CD14-positive monocyte (primary cell): ENCODE results near the gene ANKRD9. TPM values are rescaled to one million over a fixed set of nuclear protein-coding genes. Genes with fewer than 3 reads are reported as not detected.
A peak's percentile ranks its signal among the peaks of the same experiment; 100 is the strongest.

Source experiments
- DNase-seq, 3 donors: peaks; one replicate each; pipeline ENCODE4 v3.0.0-alpha.2; 2011 to 2022
- H2AFZ ChIP-seq: 2 replicates; pipeline ENCODE4 v1.6.0; 2012; ENCODE audit warnings: mild to moderate bottlenecking, low read depth, low read length, inconsistent platforms; ENCODE audit not compliant: insufficient read depth, poor library complexity, severe bottlenecking
- H3K27ac ChIP-seq, 2 donors: 1 replicate in 1 of 2; 2 replicates in 1 of 2; pipeline ENCODE4 v1.5.1; 2012 to 2013; ENCODE audit warnings: low read length in 2 of 2, control low read depth in 1 of 2, inconsistent platforms in 1 of 2, low read depth in 1 of 2, mild to moderate bottlenecking in 1 of 2
- H3K27me3 ChIP-seq, 2 donors: one replicate each; pipeline versions ENCODE4 v1.6.0 to v1.6.1; 2011 to 2013; ENCODE audit warnings: low read length in 2 of 2; ENCODE audit not compliant: control insufficient read depth in 2 of 2, insufficient read depth in 2 of 2
- H3K36me3 ChIP-seq, 2 donors: replicated peaks in 1 of 2; 1 replicate in 1 of 2; 2 replicates in 1 of 2; pipeline versions ENCODE4 v1.5.1 to v1.6.1; 2012 to 2013; ENCODE audit warnings: low read length in 2 of 2, control low read depth in 1 of 2, inconsistent platforms in 1 of 2, mild to moderate bottlenecking in 1 of 2; ENCODE audit not compliant: insufficient read depth in 2 of 2, control insufficient read depth in 1 of 2
- H3K4me1 ChIP-seq, 2 donors: 1 replicate in 1 of 2; 2 replicates in 1 of 2; pipeline versions ENCODE4 v1.5.1 to v1.6.1; 2012 to 2013; ENCODE audit warnings: low read length in 2 of 2, control low read depth in 1 of 2, inconsistent platforms in 1 of 2, mild to moderate bottlenecking in 1 of 2, moderate library complexity in 1 of 2; ENCODE audit not compliant: insufficient read depth in 2 of 2, control insufficient read depth in 1 of 2
- H3K4me2 ChIP-seq: replicated peaks from 2 replicates; pipeline ENCODE3; 2012; ENCODE audit warnings: low read length, moderate library complexity, mild to moderate bottlenecking; ENCODE audit not compliant: poor library complexity, severe bottlenecking; ENCODE audit errors: extremely low read depth
- H3K4me3 ChIP-seq, 3 experiments: fragments of 200-600 bp in 1 of 3; sonication (generic) in 1 of 3; replicated peaks in 1 of 3; 1 replicate in 2 of 3; 2 replicates in 1 of 3; pipeline ENCODE4 v1.5.1; 2011 to 2013; ENCODE audit warnings: low read length in 3 of 3, mild to moderate bottlenecking in 3 of 3, control low read depth in 2 of 3, low read depth in 2 of 3, inconsistent platforms in 1 of 3, moderate library complexity in 1 of 3
- H3K79me2 ChIP-seq: 2 replicates; pipeline ENCODE4 v1.6.0; 2012; ENCODE audit warnings: mild to moderate bottlenecking, control low read depth, inconsistent platforms, low read length, moderate library complexity; ENCODE audit not compliant: insufficient read depth
- H3K9ac ChIP-seq: 2 replicates; pipeline ENCODE4 v1.6.0; 2017; ENCODE audit warnings: low read length, mild to moderate bottlenecking; ENCODE audit not compliant: insufficient read depth, poor library complexity, severe bottlenecking
- H3K9me3 ChIP-seq, 2 donors: replicated peaks in 1 of 2; 1 replicate in 1 of 2; 2 replicates in 1 of 2; pipeline versions ENCODE4 v1.5.1 to v1.6.1; 2012 to 2013; ENCODE audit warnings: low read length in 2 of 2, control low read depth in 1 of 2; ENCODE audit not compliant: control insufficient read depth in 1 of 2, insufficient read depth in 1 of 2
- H4K20me1 ChIP-seq: 2 replicates; pipeline ENCODE4 v1.6.0; 2012; ENCODE audit warnings: mild to moderate bottlenecking, low read length, control low read depth, moderate library complexity; ENCODE audit not compliant: insufficient read depth
- H3K27ac Mint-ChIP-seq, 7 donors: one replicate each; pipeline ENCODE4 v1.8.0; 2020; ENCODE audit warnings: mild to moderate bottlenecking in 7 of 7, mixed read lengths in 7 of 7, moderate library complexity in 6 of 7, inconsistent platforms in 2 of 7
- H3K27me3 Mint-ChIP-seq, 3 donors: one replicate each; pipeline ENCODE4 v1.8.0; 2021 to 2022; ENCODE audit warnings: low read depth in 3 of 3, mild to moderate bottlenecking in 3 of 3, mixed read lengths in 3 of 3, moderate library complexity in 3 of 3, inconsistent platforms in 1 of 3
- H3K36me3 Mint-ChIP-seq, 2 donors: one replicate each; pipeline ENCODE4 v1.8.0; 2020; ENCODE audit warnings: mixed read lengths in 2 of 2, inconsistent platforms in 1 of 2, mild to moderate bottlenecking in 1 of 2
- H3K4me1 Mint-ChIP-seq: one replicate; pipeline ENCODE4 v1.8.0; 2020; ENCODE audit warnings: mild to moderate bottlenecking, mixed read lengths
- H3K4me3 Mint-ChIP-seq, 2 donors: one replicate each; pipeline ENCODE4 v1.8.0; 2020; ENCODE audit warnings: mild to moderate bottlenecking in 2 of 2, mixed read lengths in 2 of 2, moderate library complexity in 1 of 2
- H3K9me3 Mint-ChIP-seq, 7 donors: one replicate each; pipeline ENCODE4 v1.8.0; 2020 to 2022; ENCODE audit warnings: mixed read lengths in 7 of 7, mild to moderate bottlenecking in 6 of 7, moderate library complexity in 6 of 7, inconsistent platforms in 2 of 7
- WGBS: methylation state at CpG from one replicate; pipeline ENCODE4 v1.1.5; 2013; ENCODE audit warnings: missing lambda C conversion rate; ENCODE audit not compliant: insufficient coverage; 5-methylcytosine and 5-hydroxymethylcytosine counted together
- intact Hi-C, 2 donors: fragments of 100-400 bp; cut with micrococcal nuclease; formaldehyde crosslinking; loops; one replicate each; pipeline versions ENCODE4 v1.15.0 to v1.15.1; 2023
- polyA plus RNA-seq, 3 donors: library from polyadenylated mRNA; depleted of rRNA in 1 of 3; unstranded in 2 of 3; stranded (reverse) in 1 of 3; fragments of 300-500 nt in 2 of 3; fragments of >200 nt in 1 of 3; fragmentation: Illumina TruSeq in 2 of 3; gene quantifications; 1 replicate in 2 of 3; 2 replicates in 1 of 3; pipeline ENCODE4 v1.2.3, GENCODE V29; 2012 to 2021
- TF ChIP-seq, protein P1 (sequence below): fragments of 200-600 bp; IDR thresholded peaks from one replicate; pipeline ENCODE4 v1.8.0; 2022; ENCODE audit warnings: antibody characterized with exemption, mild to moderate bottlenecking

ANKRD9 gene
- polyA plus RNA-seq, 3 donors = 0.43 to 10.8 (median 0.83) TPM

DNA sequence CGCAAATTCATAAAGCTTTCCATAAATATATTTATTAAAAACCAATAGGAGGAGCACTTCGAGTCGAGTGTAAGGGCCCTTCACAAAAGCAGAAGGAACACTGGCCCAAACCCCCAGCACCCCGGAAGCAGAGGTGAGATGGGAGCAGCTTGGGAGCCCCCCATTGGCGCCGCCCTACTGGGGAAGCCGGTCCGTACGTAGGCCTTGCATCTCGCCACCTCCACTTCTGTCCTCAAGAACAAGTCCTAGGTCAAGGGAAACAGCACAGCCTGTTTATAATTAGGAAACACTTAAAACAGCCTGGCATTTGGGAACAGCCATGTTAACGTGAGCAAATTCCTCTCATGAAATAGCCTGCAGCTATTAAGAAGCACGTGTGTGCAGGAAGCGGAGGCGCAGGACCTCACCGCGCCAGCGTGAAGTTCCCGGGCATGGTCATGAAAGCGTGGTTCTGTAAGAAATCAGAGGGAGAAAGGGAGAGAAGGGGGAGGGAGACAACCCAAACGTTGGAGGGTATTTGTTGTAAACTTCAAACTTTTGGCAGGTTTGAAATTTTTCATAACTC, 7.7 kb downstream of the ANKRD9 start:
- peaks cover 0 to 2% (median 0%) of the 10 kb centered on the region in 3 donors for H3K27me3 Mint-ChIP-seq
- no peak overlapping the region for H3K4me3 ChIP-seq

DNA sequence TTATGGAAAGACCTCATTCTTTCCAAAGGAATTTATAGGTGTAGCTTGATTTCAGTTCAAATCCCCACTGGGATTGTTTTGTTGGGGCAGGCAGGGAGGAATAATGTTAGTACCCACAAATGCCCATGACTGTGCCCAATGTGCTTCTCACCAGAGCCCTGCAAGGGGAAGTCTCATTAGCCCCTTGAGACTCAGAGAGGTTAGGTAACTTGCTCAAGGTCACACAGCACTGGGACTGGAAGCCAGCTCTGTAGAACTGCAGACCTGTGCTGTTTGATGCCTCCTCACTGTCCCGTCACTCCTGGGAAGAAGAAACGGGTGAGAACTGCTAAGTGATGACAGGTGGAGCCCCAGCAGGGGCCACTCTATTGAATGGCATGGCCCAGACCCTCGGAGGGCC, 8.9 kb downstream of the ANKRD9 start:
- H2AFZ ChIP-seq = no peak overlapping the region
- H3K4me3 ChIP-seq = no peak overlapping the region
- peak; percentile 18 to 55 (median 23) for DNase-seq
- TF ChIP-seq, protein P1, sequence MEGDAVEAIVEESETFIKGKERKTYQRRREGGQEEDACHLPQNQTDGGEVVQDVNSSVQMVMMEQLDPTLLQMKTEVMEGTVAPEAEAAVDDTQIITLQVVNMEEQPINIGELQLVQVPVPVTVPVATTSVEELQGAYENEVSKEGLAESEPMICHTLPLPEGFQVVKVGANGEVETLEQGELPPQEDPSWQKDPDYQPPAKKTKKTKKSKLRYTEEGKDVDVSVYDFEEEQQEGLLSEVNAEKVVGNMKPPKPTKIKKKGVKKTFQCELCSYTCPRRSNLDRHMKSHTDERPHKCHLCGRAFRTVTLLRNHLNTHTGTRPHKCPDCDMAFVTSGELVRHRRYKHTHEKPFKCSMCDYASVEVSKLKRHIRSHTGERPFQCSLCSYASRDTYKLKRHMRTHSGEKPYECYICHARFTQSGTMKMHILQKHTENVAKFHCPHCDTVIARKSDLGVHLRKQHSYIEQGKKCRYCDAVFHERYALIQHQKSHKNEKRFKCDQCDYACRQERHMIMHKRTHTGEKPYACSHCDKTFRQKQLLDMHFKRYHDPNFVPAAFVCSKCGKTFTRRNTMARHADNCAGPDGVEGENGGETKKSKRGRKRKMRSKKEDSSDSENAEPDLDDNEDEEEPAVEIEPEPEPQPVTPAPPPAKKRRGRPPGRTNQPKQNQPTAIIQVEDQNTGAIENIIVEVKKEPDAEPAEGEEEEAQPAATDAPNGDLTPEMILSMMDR = no peak
- peaks cover 15 to 18% of the 10 kb centered on the region in 2 donors for H3K4me1 ChIP-seq
- no peak overlapping the region for H3K4me2 ChIP-seq
- Mint-ChIP-seq H3K9me3 (peaks cover 0 to 2% (median 0%) of the 10 kb centered on the region in 7 donors), H3K4me1 (peaks cover 19% of the 10 kb centered on the region), H3K27ac (peak overlapping the region; percentile 85 to 95 (median 90)), H3K4me3 (no peak overlapping the region), H3K36me3 (peaks cover 37 to 56% of the 10 kb centered on the region in 2 donors), H3K27me3 (peaks cover 0 to 2% (median 0%) of the 10 kb centered on the region in 3 donors)
- 100% methylated on average over 3 of the region's 3 CpGs for WGBS
- H4K20me1 ChIP-seq = no peaks in the 10 kb centered on the region
- H3K27me3 ChIP-seq = no peaks in the 10 kb centered on the region
- H3K27ac ChIP-seq = peak overlapping the region; percentile 66 to 76
- H3K9me3 ChIP-seq = no peaks in the 10 kb centered on the region
- H3K79me2 ChIP-seq = no peaks in the 10 kb centered on the region
- peaks cover 32 to 33% of the 10 kb centered on the region in 2 donors for H3K36me3 ChIP-seq
- intact Hi-C loops = loop anchor here in 1 of 2 donors (10.0 kb wide), 1 partner anchor 136 kb away; the partner anchor contains the start of genes CINP and TECPR2
- H3K9ac ChIP-seq = no peak overlapping the region

More for the DNA sequence above, 7.7 kb downstream of the ANKRD9 start:
- Histone ChIP-seq H3K9ac (no peak overlapping the region), H3K27me3 (no peaks in the 10 kb centered on the region), H3K4me1 (peaks cover 15 to 18% of the 10 kb centered on the region in 2 donors), H2AFZ (no peak overlapping the region), H3K36me3 (peaks cover 27% of the 10 kb centered on the region in 2 donors), H3K27ac (no peak overlapping the region), H3K4me2 (no peak overlapping the region), H3K79me2 (no peaks in the 10 kb centered on the region), H3K9me3 (no peaks in the 10 kb centered on the region), H4K20me1 (no peaks in the 10 kb centered on the region)
- DNase-seq = no peak
- TF ChIP-seq, protein P1 = no peak
- H3K27ac Mint-ChIP-seq = peak overlapping the region in 3 of 7 donors; percentile 10 to 37 (median 15)
- intact Hi-C loops = loop anchor here in 1 of 2 donors (10.0 kb wide), 1 partner anchor 137 kb away; the partner anchor contains the start of genes CINP and TECPR2
- H3K9me3 Mint-ChIP-seq = peaks cover 0 to 2% (median 0%) of the 10 kb centered on the region in 7 donors
- peaks cover 19% of the 10 kb centered on the region for H3K4me1 Mint-ChIP-seq
- peaks cover 32 to 52% of the 10 kb centered on the region in 2 donors for H3K36me3 Mint-ChIP-seq
- 89% methylated on average over 17 of the region's 20 CpGs for WGBS
- no peak overlapping the region for H3K4me3 Mint-ChIP-seq
